Measurements from ENCODE around the gene PPP2R1A.

DNA sequence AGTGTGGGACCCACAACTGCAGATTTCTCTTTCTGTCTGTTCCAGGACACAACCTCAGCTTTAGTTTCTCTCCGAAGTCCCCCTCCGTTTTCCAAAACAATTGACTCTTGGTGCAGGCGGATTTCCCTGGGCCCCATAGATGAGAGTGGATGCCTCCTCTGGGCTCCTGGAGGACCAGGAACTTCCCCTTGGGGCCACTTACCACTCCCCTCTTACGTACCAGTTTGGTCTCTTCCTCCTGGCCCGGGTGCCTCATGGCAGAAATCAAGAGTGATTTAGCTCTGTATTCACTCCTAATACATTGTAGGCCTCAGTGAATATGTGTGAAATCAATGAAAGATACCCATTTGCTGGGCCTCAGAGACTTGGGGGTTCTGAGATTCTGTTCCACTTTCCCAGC lies 34.4 kb downstream of the PPP2R1A start:
- TF ChIP-seq CTCF (IDR thresholded peaks at IDR 0.05) (no peak), POLR2A (IDR thresholded peaks at IDR 0.05) (no peak)

Measured in body of pancreas (tissue), 4 donors.